ENCODE data around the gene CAPN15. TPM values are rescaled to one million over a fixed set of nuclear protein-coding genes. Genes with fewer than 3 reads are reported as not detected.

Gene CAPN15
- total RNA-seq, 4 donors from 2014 or later = 24.9 to 44.7 (median 43.3) TPM

- TF ChIP-seq, protein P1, sequence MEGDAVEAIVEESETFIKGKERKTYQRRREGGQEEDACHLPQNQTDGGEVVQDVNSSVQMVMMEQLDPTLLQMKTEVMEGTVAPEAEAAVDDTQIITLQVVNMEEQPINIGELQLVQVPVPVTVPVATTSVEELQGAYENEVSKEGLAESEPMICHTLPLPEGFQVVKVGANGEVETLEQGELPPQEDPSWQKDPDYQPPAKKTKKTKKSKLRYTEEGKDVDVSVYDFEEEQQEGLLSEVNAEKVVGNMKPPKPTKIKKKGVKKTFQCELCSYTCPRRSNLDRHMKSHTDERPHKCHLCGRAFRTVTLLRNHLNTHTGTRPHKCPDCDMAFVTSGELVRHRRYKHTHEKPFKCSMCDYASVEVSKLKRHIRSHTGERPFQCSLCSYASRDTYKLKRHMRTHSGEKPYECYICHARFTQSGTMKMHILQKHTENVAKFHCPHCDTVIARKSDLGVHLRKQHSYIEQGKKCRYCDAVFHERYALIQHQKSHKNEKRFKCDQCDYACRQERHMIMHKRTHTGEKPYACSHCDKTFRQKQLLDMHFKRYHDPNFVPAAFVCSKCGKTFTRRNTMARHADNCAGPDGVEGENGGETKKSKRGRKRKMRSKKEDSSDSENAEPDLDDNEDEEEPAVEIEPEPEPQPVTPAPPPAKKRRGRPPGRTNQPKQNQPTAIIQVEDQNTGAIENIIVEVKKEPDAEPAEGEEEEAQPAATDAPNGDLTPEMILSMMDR (IDR thresholded peaks at IDR 0.05) = no peak
- TF ChIP-seq POLR2A (IDR thresholded peaks at IDR 0.05; ENCODE audit: low read depth) (no peak), EP300 (IDR thresholded peaks at IDR 0.05) (no peak), POLR2AphosphoS5 (IDR thresholded peaks at IDR 0.05) (no peak)
- no peak for DNase-seq (ENCODE audit: extremely low spot score)
- Histone ChIP-seq H3K4me3 (no peak overlapping the region), H3K9me3 (no peaks in the 10 kb centered on the region), H3K27ac (replicated peaks in 1 of 4) (no peak overlapping the region), H3K36me3 (no peaks in the 10 kb centered on the region), H3K27me3 (peaks cover 0 to 52% (median 9%) of the 10 kb centered on the region in 4 donors), H3K4me1 (peaks cover 39 to 61% (median 51%) of the 10 kb centered on the region in 4 donors)
- intact Hi-C loops (cut with DNase I) = no loop called here
- 88% methylated on average over 2 of the region's 42 CpGs for WGBS
Observed at GRCh38 chr16:564690-565418, 37.3 kb downstream of the CAPN15 start.

DNA sequence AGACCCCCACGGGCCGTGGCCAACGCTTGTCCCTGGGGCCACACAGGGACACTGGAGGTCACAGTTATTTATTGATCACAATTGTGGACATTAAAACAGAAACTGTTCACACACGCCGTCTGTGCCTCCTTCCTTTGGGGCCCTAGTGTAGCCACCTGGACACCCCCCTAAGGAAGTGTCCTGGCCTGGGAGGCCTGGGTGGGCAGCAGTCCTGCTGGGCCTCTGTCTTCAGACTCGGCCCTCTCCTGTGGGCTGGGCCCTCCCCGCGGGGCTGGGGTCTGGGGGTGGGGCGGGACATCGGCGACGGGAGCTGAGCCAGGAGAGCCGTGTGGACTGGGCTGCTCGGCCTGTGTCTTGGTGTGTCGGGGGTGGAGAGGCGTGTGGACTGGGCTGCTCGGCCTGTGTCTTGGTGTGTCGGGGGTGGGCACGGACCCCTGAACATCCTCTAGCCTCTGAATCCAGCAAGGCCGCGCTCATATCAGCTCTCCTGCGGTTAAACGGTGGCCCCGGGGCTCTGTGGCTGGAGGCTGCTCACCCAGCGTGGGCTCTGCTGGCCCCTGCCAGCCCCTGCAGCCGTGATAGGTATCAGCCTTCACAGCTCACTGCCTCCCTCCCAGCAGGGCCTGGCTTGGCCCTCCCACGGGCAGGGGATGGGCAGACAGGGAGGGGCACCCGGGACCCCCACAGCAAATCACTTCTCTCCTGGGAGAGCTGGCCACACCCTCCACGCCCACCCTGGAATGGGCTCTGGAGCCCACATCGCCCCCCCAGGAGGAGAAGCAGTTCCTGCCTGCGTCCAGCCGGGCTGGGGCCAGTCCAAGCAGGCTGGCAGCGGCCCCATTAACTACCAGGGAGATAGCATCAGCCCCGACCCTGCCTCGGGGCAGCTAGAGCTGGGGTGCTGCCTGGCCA lies 38.2 kb downstream of the CAPN15 start:
- intact Hi-C loops (cut with DNase I) = no loop called here
- Histone ChIP-seq H3K27me3 (peaks cover 0 to 44% (median 8%) of the 10 kb centered on the region in 4 donors), H3K4me1 (peaks cover 41 to 58% (median 52%) of the 10 kb centered on the region in 4 donors), H3K36me3 (no peaks in the 10 kb centered on the region), H3K9me3 (no peaks in the 10 kb centered on the region), H3K4me3 (no peak overlapping the region), H3K27ac (replicated peaks in 1 of 4) (peak overlapping the region in 1 of 4 donors; percentile 48)
- 61% methylated on average over 15 of the region's 35 CpGs for WGBS
- DNase-seq (ENCODE audit: extremely low spot score) = no peak
- TF ChIP-seq, protein P1 (IDR thresholded peaks at IDR 0.05) = no peak
- TF ChIP-seq POLR2AphosphoS5 (IDR thresholded peaks at IDR 0.05) (no peak), EP300 (IDR thresholded peaks at IDR 0.05) (no peak), POLR2A (IDR thresholded peaks at IDR 0.05; ENCODE audit: low read depth) (no peak)

DNA sequence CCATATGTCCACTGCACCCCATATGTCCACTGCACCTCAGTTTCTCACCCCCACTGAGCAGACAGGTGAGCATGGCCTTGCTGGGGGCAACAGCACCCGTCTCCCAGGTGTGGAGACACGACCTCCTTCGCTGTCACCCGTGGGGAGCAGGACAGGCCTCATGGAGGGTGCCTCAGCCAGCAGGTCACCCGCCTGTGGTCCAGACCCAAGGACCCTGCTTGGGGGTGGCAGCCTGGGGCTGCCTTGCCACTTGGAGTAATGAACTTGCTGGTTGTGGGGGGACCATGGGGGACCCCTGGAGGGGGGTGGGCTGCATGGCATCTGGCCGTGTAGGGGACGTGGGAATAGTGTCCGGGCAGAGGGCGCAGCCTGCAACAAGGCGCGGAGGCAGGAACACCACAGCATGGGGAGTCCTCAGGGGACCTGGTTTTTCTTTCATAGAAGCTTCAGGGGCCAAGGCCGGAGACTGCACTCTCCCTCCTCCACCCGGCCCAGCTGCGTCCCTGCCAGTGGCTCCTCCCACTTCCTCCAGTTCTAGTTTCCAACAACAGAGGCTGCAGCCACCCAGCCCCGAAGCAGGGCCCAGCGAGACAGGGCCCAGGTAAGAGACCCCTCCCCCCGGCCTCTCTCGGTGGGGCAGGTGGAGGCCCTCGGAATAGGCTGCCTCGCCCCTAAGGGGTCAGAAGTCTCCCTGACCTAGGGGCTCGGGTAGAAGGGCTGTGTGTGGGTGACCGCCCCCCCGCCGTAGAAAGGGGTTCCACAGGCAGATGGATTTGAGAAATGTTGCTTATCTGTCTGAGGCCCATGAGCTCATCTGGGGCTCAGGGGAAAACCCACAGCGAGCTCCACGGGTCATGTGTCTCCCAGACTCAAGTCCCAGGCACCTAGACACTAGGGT lies 39.2 kb downstream of the CAPN15 start, which contains the start of gene NHLRC4:
TSS of gene NHLRC4 (plus strand) at position 531 of the 898 bp plus-strand sequence. CDS start 1,043 bp downstream, outside the sequence.
- no peaks in the 10 kb centered on the region for H3K9me3 ChIP-seq
- peak within 1 kb of the TSS; percentile 48 to 52 (median 50) for H3K27ac ChIP-seq (replicated peaks in 1 of 4)
- WGBS = 28% methylated on average over 15 of the region's 26 CpGs
- DNase-seq (ENCODE audit: extremely low spot score) = peak; percentile 93
- TF ChIP-seq POLR2AphosphoS5 (IDR thresholded peaks at IDR 0.05) = peak in 1 of 2 donors; percentile 16
- no peak for TF ChIP-seq EP300 (IDR thresholded peaks at IDR 0.05)
- peaks cover 0 to under 1% (median 0%) of the 10 kb centered on the region in 4 donors for H3K36me3 ChIP-seq
- intact Hi-C loops (cut with DNase I) = no loop called here
- H3K4me1 ChIP-seq = peaks cover 44 to 65% (median 57%) of the 10 kb centered on the region in 4 donors
- peaks cover 0 to 34% (median 0%) of the 10 kb centered on the region in 4 donors for H3K27me3 ChIP-seq
- peak within 1 kb of the TSS; percentile 43 to 52 (median 46) for H3K4me3 ChIP-seq

DNA sequence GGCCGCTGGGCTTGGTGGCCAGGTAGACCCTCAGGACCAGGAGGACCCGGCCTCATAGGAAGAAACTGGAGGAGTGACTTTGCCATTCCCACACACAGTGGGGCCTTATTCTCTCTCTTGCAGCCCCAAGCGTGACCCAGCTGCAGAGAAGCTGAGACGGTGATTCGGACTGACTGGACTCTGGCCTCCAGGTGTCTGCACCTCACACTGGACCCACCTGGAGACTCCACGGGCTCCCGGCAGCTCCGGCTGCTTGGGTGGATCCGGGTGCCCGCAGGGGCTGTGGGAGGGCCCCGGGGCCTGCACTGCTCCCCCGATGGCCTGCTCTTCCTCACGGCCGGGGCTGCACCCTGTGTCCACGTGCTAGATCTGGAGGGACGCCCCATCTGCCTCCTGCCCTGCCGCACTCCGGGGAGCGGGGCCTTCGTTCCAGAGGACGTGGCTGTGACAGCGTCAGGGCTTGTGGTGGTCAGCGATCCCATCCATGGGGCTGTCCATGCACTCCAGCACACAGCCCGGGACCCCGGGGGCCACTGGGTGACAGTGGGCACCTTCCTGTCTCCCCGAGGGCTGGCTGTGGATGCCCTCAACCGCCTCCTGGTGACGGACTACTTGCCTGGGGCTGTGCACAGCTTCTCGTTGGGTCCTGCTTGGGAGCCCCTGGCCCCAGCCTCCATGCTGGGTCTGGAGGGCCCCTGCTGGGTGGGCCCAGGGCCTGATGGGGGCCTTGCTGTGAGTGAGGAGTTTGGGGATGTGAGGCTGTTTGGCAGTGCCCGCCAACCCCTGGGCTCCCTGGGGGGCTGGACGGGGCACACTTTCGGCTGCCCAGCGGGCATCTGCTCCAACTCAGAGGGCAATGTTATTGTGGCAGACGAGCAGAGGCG lies 40.1 kb downstream of the CAPN15 start:
- 89% methylated on average over 10 of the region's 35 CpGs for WGBS
- peaks cover 0 to 27% (median 0%) of the 10 kb centered on the region in 4 donors for H3K27me3 ChIP-seq
- no peak for DNase-seq (ENCODE audit: extremely low spot score)
- H3K4me3 ChIP-seq = peak overlapping the region; percentile 43 to 52 (median 46)
- intact Hi-C loops (cut with DNase I) = no loop called here
- peak overlapping the region; percentile 48 to 51 (median 50) for H3K27ac ChIP-seq (replicated peaks in 1 of 4)
- peaks cover 0 to 9% (median 0%) of the 10 kb centered on the region in 4 donors for H3K36me3 ChIP-seq
- no peak for TF ChIP-seq EP300 (IDR thresholded peaks at IDR 0.05)
- TF ChIP-seq, protein P1 (IDR thresholded peaks at IDR 0.05) = no peak
- H3K9me3 ChIP-seq = no peaks in the 10 kb centered on the region
- H3K4me1 ChIP-seq = peaks cover 44 to 74% (median 58%) of the 10 kb centered on the region in 4 donors

Data from esophagus muscularis mucosa (tissue), 4 donors.